Spinal cord (tissue), 10 donors: ENCODE measurements around the gene C2orf72. TPM values are rescaled to one million over a fixed set of nuclear protein-coding genes. Genes with fewer than 3 reads are reported as not detected.

Experiments used
- DNase-seq, 6 donors: peaks; one replicate each; pipeline versions ENCODE4 v3.0.0 to v3.0.0-alpha.2; 2013 to 2015; ENCODE audit warnings: low spot score in 6 of 6, low read depth in 4 of 6
- H3K27ac ChIP-seq: one replicate; pipeline ENCODE4 v1.5.1; 2013; ENCODE audit warnings: low read depth, low read length, control low read depth
- H3K27me3 ChIP-seq: one replicate; pipeline ENCODE4 v1.6.1; 2013; ENCODE audit warnings: low read length; ENCODE audit not compliant: control insufficient read depth, insufficient read depth
- H3K36me3 ChIP-seq: one replicate; pipeline ENCODE4 v1.6.1; 2013; ENCODE audit warnings: low read length; ENCODE audit not compliant: control insufficient read depth, insufficient read depth
- H3K4me1 ChIP-seq: one replicate; pipeline ENCODE4 v1.6.1; 2013; ENCODE audit warnings: low read length; ENCODE audit not compliant: control insufficient read depth, insufficient read depth
- H3K4me3 ChIP-seq: one replicate; pipeline ENCODE4 v1.5.1; 2013; ENCODE audit warnings: low read depth, low read length, control low read depth
- H3K9me3 ChIP-seq: one replicate; pipeline ENCODE4 v1.6.1; 2013; ENCODE audit warnings: low read length; ENCODE audit not compliant: control insufficient read depth, insufficient read depth
- WGBS: methylation state at CpG from one replicate; pipeline ENCODE4 v1.1.5; 2013; ENCODE audit warnings: missing lambda C conversion rate; ENCODE audit not compliant: insufficient coverage; 5-methylcytosine and 5-hydroxymethylcytosine counted together
- polyA plus RNA-seq, 2 donors: library from polyadenylated mRNA; unstranded; fragments of 120-200 nt; gene quantifications; one replicate each; pipeline ENCODE4 v1.2.1, GENCODE V29; 2013; ENCODE audit not compliant: insufficient read length in 2 of 2
- total RNA-seq, 2 donors: library from RNA; depleted of rRNA in 1 of 2; stranded (reverse); fragments of 120-200 nt in 1 of 2; fragments of >200 nt in 1 of 2; gene quantifications; one replicate each; pipeline versions ENCODE4 v1.2.3 to v1.2.4, GENCODE V29; 2013 to 2014
- donor health status: healthy.

The C2orf72 gene
- total and polyA plus RNA-seq, 4 donors, result 23.0 to 67.6 (median 45.5) TPM

GRCh38 chr2:231028889-231029288, 8.4 kb upstream of the C2orf72 start:
- no peaks in the 10 kb centered on the region for H3K36me3 ChIP-seq

GRCh38 chr2:231029563-231029962, 7.8 kb upstream of the C2orf72 start:
- H3K36me3 ChIP-seq, result no peaks in the 10 kb centered on the region
- no peak overlapping the region for H3K27ac ChIP-seq
- H3K4me3 ChIP-seq, result no peak overlapping the region
- H3K9me3 ChIP-seq, result no peaks in the 10 kb centered on the region
- H3K4me1 ChIP-seq, result no peaks in the 10 kb centered on the region
- no peak for DNase-seq
- 74% methylated on average over 7 of the region's 9 CpGs for WGBS
- H3K27me3 ChIP-seq, result peaks cover 2% of the 10 kb centered on the region

More at GRCh38 chr2:231028889-231029288, 8.4 kb upstream of the C2orf72 start:
- H3K27ac ChIP-seq, result no peak overlapping the region
- H3K27me3 ChIP-seq, result peaks cover 2% of the 10 kb centered on the region
- no peak overlapping the region for H3K4me3 ChIP-seq
- DNase-seq, result no peak
- no peaks in the 10 kb centered on the region for H3K4me1 ChIP-seq
- H3K9me3 ChIP-seq, result no peaks in the 10 kb centered on the region

DNA sequence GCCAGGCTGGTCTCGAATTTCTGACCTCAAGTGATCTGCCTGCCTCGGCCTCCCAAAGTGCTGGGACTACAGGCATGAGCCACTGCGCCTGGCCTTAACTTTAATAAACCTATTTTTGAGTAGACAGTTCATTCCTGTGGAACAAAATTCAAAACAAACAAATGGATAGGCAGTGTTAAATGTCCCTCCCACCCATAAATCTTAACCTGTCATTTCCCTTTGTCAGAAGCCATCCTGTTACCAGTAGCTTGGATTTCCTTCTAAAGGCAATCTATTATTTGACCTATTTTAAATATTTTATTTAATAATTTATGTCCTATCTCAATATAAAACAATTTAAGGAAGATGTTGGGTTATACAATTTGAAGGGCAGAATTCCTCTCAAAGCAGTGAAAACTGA, 6.6 kb upstream of the C2orf72 start:
- WGBS, result 92% methylated on average over 2 of the region's 3 CpGs
- Histone ChIP-seq H3K36me3 (no peaks in the 10 kb centered on the region), H3K4me1 (no peaks in the 10 kb centered on the region), H3K27ac (no peak overlapping the region), H3K27me3 (peaks cover 5% of the 10 kb centered on the region), H3K4me3 (no peak overlapping the region), H3K9me3 (no peaks in the 10 kb centered on the region)
- no peak for DNase-seq

DNA sequence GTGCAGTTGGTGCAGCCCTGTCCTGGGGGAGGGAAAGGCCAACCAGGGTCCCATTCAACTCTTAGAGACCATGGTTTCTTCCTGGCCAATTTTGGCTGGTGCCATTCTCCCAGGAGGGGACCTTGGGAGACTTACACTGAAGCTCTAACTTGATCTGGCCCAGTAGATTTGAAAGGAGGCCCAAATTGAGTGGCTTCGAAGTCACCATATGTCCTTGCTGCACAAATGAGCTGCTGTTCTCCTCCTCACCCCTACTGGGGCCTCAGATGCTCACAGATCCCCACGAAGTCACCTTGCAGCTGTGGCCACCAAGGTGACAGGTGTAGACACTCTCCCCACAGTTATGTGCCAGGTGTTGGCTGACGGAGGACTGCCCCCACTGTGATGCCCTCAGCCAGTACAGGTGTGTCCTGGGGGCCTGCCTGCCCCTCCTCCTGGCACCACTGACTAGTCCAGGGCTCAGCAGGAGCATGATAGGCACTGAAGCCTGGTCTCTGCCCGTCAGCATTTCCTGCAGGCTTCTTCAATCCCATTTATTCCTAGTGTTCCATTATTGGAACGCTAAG, 4.7 kb upstream of the C2orf72 start:
- 67% methylated on average over 4 of the region's 5 CpGs for WGBS
- no peaks in the 10 kb centered on the region for H3K36me3 ChIP-seq
- no peaks in the 10 kb centered on the region for H3K9me3 ChIP-seq
- no peak overlapping the region for H3K4me3 ChIP-seq
- H3K27ac ChIP-seq, result no peak overlapping the region
- H3K4me1 ChIP-seq, result peaks cover 2% of the 10 kb centered on the region
- DNase-seq, result no peak
- peaks cover 7% of the 10 kb centered on the region for H3K27me3 ChIP-seq

GRCh38 chr2:231033147-231034132, 3.9 kb upstream of the C2orf72 start:
- Histone ChIP-seq H3K4me1 (peaks cover 3% of the 10 kb centered on the region), H3K4me3 (no peak overlapping the region), H3K27me3 (peaks cover 7% of the 10 kb centered on the region), H3K9me3 (no peaks in the 10 kb centered on the region), H3K36me3 (no peaks in the 10 kb centered on the region), H3K27ac (no peak overlapping the region)
- DNase-seq, result no peak
- WGBS, result 49% methylated on average over 2 of the region's 11 CpGs

DNA sequence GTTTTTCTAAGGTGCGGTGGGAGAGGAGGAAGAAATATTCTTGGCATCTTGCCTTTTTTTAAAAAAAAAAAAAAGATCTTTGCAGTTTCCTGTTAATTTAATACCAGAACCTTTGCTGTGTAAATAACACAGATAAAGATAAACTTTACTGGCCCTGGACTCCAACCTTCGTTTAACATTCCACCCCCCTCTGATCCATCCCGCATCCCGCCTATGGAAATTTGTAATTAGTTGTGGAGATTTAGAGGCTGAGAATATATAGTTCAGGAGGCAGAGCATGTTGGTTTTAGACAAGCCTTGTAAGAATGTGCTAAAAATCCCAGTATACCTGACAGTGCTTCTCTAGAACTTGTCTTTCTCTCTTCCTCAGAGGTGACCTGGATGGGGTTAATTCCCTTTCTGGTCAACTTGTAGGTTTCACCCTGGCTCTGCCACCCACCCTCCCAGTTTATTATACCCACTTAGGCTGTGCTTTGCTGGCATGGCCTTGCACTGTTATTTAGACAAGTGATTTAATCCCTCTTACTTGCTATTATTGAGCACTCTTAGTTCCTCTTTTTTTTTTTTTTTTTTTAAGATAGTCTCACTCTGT, 2.9 kb upstream of the C2orf72 start:
- Histone ChIP-seq H3K4me3 (no peak overlapping the region), H3K4me1 (peaks cover 10% of the 10 kb centered on the region), H3K36me3 (peaks cover 1% of the 10 kb centered on the region), H3K27ac (no peak overlapping the region), H3K9me3 (no peaks in the 10 kb centered on the region), H3K27me3 (peaks cover 11% of the 10 kb centered on the region)
- DNase-seq, result no peak
- WGBS, result no CpG with 5 or more reads among the region's 4 CpGs

- Histone ChIP-seq H3K4me1 (peaks cover 12% of the 10 kb centered on the region), H3K27me3 (peaks cover 11% of the 10 kb centered on the region), H3K27ac (no peak overlapping the region), H3K36me3 (peaks cover 4% of the 10 kb centered on the region), H3K4me3 (no peak overlapping the region), H3K9me3 (no peaks in the 10 kb centered on the region)
- WGBS, result 50% methylated on average over 3 of the region's 4 CpGs
- DNase-seq, result no peak
Observed at GRCh38 chr2:231036131-231036530, 1.2 kb upstream of the C2orf72 start.

DNA sequence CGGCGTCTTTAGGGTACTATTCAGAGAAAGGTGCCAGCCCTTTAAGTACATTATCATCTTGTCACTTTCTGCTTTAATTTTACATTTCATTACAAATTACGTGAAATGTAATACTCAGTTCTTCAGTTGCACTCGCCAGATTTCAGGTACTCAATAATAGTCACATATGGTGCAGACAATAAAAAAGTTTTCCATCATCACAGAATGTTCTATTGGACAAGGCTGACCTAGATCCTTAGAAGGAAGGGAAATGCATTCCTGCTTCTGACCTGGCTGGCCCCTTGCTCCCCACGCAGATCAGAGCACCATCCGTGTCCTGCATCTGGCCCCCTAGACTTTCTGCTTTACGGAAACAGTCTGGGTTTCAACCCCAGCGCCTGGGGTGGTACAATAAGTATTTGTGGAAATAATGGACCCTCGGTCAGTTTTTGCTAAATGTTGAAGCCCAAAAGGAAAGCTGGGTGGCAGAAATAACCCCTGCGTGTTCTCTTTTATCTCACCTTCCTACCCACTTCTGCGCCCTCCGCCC, 681 bp upstream of the C2orf72 start:
- Histone ChIP-seq H3K4me1 (peaks cover 12% of the 10 kb centered on the region), H3K27ac (no peak overlapping the region), H3K27me3 (peaks cover 11% of the 10 kb centered on the region), H3K36me3 (peaks cover 10% of the 10 kb centered on the region), H3K4me3 (no peak overlapping the region), H3K9me3 (no peaks in the 10 kb centered on the region)
- 60% methylated on average over 4 of the region's 12 CpGs for WGBS
- DNase-seq, result no peak

- DNase-seq, result peak in 2 of 6 donors; percentile 48 to 52
- Histone ChIP-seq H3K36me3 (peaks cover 16% of the 10 kb centered on the region), H3K27ac (peak overlapping the region; percentile 40), H3K4me3 (peak overlapping the region; percentile 59), H3K27me3 (peaks cover 8% of the 10 kb centered on the region), H3K9me3 (no peaks in the 10 kb centered on the region), H3K4me1 (peaks cover 12% of the 10 kb centered on the region)
- under 1% methylated on average over 104 of the region's 104 CpGs for WGBS
Observed at GRCh38 chr2:231037731-231038482, 584 bp downstream of the C2orf72 start.
